ENCODE data around the gene USH1G. TPM values are rescaled to one million over a fixed set of nuclear protein-coding genes. Genes with fewer than 3 reads are reported as not detected.
"Not testable (repeated sequence)": the region's sequence is repeated elsewhere in the genome, so short reads cannot be mapped to it uniquely, and the experiment has no call there.

USH1G gene
- polyA plus RNA-seq, 1 donor from 2014 or later = not detected

DNA sequence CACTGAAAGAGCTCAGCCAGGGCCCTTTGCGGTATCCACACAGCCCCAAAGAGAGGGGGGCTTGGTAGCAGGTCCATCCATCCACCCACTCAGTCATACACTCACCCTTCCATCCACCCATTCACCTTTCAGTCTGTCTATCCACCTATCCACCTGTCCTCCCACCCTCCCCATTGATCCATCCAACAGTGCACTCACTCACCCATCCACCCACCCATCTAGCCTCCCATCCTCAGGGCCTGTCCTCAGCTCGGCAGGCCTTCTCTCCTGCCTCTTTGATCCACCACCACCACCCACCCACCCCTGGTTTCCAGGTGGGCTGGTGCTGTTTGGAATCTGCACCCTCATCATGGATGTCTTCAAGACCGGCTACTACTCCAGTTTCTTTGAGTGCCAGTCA is 2.2 kb upstream of the USH1G start:
- Mint-ChIP-seq H3K9me3 (no peaks in the 10 kb centered on the region), H3K4me3 (no peak overlapping the region), H3K27ac (no peak overlapping the region), H3K4me1 (peaks cover 0 to 2% (median 2%) of the 10 kb centered on the region in 3 donors), H3K27me3 (peaks cover 45% of the 10 kb centered on the region), H3K36me3 (no peaks in the 10 kb centered on the region)

GRCh38 chr17:74924250-74924948 is 1.3 kb upstream of the USH1G start, which contains the start of gene OTOP2:
TSS of gene OTOP2 (plus strand) at chr17:74924273. CDS start at chr17:74924633, 360 bp downstream.
- peaks cover 42% of the 10 kb centered on the region for H3K27me3 Mint-ChIP-seq
- H3K36me3 Mint-ChIP-seq = no peaks in the 10 kb centered on the region
- H3K4me3 Mint-ChIP-seq = peak within 1 kb of the TSS in 3 of 4 donors; percentile 65 to 78 (median 66)

GRCh38 chr17:74923538-74924249 is 639 bp upstream of the USH1G start:
- Mint-ChIP-seq H3K27ac (no peak overlapping the region), H3K4me1 (peaks cover 0 to 2% (median 2%) of the 10 kb centered on the region in 3 donors), H3K9me3 (no peaks in the 10 kb centered on the region), H3K4me3 (peak overlapping the region in 2 of 4 donors; percentile 66 to 78), H3K36me3 (no peaks in the 10 kb centered on the region), H3K27me3 (peaks cover 42% of the 10 kb centered on the region)

More at GRCh38 chr17:74924250-74924948, 1.3 kb upstream of the USH1G start, which contains the start of gene OTOP2:
- H3K27ac Mint-ChIP-seq = no peak within 1 kb of the TSS
- H3K9me3 Mint-ChIP-seq = no peaks in the 10 kb centered on the region
- peaks cover 0 to 2% (median 2%) of the 10 kb centered on the region in 3 donors for H3K4me1 Mint-ChIP-seq

GRCh38 chr17:74922172-74922571 is 883 bp downstream of the USH1G start:
- Mint-ChIP-seq H3K4me3 (peak overlapping the region in 1 of 4 donors; percentile 68), H3K27ac (no peak overlapping the region), H3K36me3 (no peaks in the 10 kb centered on the region), H3K4me1 (peaks cover 0 to 2% (median 2%) of the 10 kb centered on the region in 3 donors), H3K9me3 (no peaks in the 10 kb centered on the region), H3K27me3 (peaks cover 35% of the 10 kb centered on the region)

DNA sequence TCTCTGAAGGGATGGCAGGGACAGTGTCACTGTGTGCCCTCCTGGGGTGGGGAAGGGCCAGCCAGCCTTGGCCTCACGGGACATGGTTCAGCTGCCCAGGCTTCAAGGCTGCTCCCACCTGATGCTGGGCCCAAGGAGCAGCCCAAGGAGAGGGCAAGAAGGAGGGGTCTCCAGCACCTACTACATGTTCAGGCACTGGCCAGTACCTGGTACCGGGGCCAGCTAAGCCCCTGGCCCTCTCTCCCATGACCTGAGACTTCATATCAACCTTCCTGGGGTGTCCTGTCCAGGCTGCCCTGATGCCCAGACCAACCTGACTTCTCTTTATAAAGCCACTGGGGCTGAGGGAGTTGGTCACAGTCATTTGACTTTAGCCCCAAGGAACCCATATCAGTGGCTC is 1.3 kb downstream of the USH1G start:
- H3K36me3 Mint-ChIP-seq = no peaks in the 10 kb centered on the region
- H3K27me3 Mint-ChIP-seq = peaks cover 36% of the 10 kb centered on the region
- H3K4me1 Mint-ChIP-seq = peaks cover 0 to 2% (median 2%) of the 10 kb centered on the region in 3 donors
- H3K9me3 Mint-ChIP-seq = no peaks in the 10 kb centered on the region
- H3K4me3 Mint-ChIP-seq = no peak overlapping the region
- H3K27ac Mint-ChIP-seq = no peak overlapping the region

DNA sequence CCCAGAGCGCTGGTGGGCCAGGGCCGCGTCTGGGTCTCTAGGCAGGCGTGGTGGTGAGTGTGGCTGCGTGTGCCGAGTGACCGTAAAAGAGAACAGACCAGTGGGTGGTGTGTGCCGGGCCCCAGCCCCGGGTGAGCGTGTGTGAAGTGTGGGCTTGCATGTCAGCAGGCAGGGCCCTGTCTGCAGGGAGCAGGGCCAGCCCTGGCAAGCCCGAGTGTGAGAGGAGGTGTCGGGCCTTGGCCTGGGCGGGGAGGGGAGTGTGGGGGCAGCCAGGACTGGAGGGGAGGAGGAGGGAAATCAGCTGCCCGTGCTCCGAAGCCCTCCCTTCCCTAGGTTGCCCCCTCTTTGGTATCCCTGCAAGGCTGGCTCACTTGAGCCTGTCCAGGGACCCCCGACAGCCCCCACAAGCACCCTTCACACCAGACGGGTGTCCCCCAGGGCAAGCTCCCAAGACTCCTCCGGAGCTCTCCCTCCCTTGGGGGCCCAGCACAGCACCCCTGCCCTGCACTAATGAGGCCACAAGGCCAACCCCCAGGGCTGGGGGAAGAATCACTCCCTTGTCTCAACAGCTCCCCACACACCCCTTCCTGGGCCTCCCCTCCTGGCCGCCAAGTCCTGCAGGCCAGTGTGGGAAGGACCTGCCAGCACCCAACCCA is 1.9 kb downstream of the USH1G start:
- H3K36me3 Mint-ChIP-seq = no peaks in the 10 kb centered on the region
- peak overlapping the region in 1 of 4 donors; percentile 79 for H3K4me3 Mint-ChIP-seq
- H3K4me1 Mint-ChIP-seq = peaks cover 0 to 2% (median 2%) of the 10 kb centered on the region in 3 donors
- H3K27ac Mint-ChIP-seq = no peak overlapping the region
- H3K27me3 Mint-ChIP-seq = peaks cover 34% of the 10 kb centered on the region
- H3K9me3 Mint-ChIP-seq = no peaks in the 10 kb centered on the region

GRCh38 chr17:74920642-74921025 is 2.4 kb downstream of the USH1G start:
- H3K9me3 Mint-ChIP-seq = no peaks in the 10 kb centered on the region
- no peak overlapping the region for H3K27ac Mint-ChIP-seq
- H3K4me1 Mint-ChIP-seq = peaks cover 0 to 2% (median 2%) of the 10 kb centered on the region in 3 donors
- H3K27me3 Mint-ChIP-seq = peaks cover 31% of the 10 kb centered on the region
- H3K4me3 Mint-ChIP-seq = peak overlapping the region in 1 of 4 donors; percentile 79
- peaks cover 2% of the 10 kb centered on the region for H3K36me3 Mint-ChIP-seq

GRCh38 chr17:74920306-74920620 is 2.8 kb downstream of the USH1G start:
- Mint-ChIP-seq H3K27me3 (peaks cover 28% of the 10 kb centered on the region), H3K4me3 (no peak overlapping the region), H3K27ac (no peak overlapping the region), H3K36me3 (peaks cover 2% of the 10 kb centered on the region), H3K9me3 (no peaks in the 10 kb centered on the region), H3K4me1 (peaks cover 0 to 2% (median 2%) of the 10 kb centered on the region in 3 donors)

GRCh38 chr17:74919440-74920305 is 3.4 kb downstream of the USH1G start:
- Mint-ChIP-seq H3K4me1 (peaks cover 0 to 2% (median 0%) of the 10 kb centered on the region in 3 donors), H3K4me3 (no peak overlapping the region), H3K27me3 (peaks cover 24% of the 10 kb centered on the region), H3K36me3 (peaks cover 2% of the 10 kb centered on the region), H3K27ac (no peak overlapping the region), H3K9me3 (no peaks in the 10 kb centered on the region)

DNA sequence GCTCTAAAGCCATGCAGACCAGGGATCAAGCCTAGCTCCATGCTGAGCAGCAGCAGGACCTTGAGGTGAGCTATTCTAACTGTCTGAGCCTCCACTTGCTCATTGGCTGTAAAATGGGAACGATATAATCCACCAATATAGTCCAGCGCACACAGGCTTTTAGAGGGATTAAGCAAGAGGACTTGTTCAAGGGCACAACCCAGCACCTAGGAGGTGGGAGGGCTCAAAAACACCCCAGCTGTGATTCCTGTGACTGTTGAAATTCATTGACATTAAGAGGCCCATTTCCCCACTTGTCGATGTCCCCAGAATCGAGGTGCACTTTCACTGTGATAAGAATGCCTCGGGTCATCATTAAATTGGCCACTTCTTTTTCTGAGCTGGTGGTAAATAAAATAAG is 4.1 kb downstream of the USH1G start:
- no peak overlapping the region for H3K27ac Mint-ChIP-seq
- no peaks in the 10 kb centered on the region for H3K4me1 Mint-ChIP-seq
- no peak overlapping the region for H3K4me3 Mint-ChIP-seq
- no peaks in the 10 kb centered on the region for H3K9me3 Mint-ChIP-seq
- H3K27me3 Mint-ChIP-seq = peaks cover 19% of the 10 kb centered on the region
- H3K36me3 Mint-ChIP-seq = peaks cover 2% of the 10 kb centered on the region

DNA sequence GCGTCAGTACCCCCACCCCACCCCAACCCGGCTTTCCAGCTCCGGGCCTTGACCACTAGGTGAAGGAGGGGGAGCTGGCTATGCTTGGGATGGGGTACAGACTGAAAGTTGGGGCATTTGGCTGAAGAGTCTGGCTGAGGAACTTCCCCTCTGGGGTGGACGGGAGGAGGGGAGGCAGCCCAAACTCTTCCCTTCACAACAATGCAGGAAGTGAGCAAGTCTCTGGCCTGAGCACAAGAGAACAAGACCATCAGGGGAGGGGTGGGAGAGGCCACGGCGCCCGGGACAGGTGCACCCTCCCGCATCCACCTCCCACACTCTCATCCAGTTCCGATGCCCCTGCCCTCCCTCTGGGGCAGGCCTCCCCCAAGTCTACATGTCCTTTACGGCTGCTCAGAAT is 5.6 kb downstream of the USH1G start:
- H3K9me3 Mint-ChIP-seq = no peaks in the 10 kb centered on the region
- H3K4me3 Mint-ChIP-seq = no peak overlapping the region
- H3K36me3 Mint-ChIP-seq = peaks cover 2% of the 10 kb centered on the region
- H3K27me3 Mint-ChIP-seq = peaks cover 15% of the 10 kb centered on the region
- no peak overlapping the region for H3K27ac Mint-ChIP-seq
- H3K4me1 Mint-ChIP-seq = no peaks in the 10 kb centered on the region

- no peaks in the 10 kb centered on the region for H3K4me1 Mint-ChIP-seq
- H3K9me3 Mint-ChIP-seq = no peaks in the 10 kb centered on the region
- peaks cover 2% of the 10 kb centered on the region for H3K36me3 Mint-ChIP-seq
- no peak overlapping the region for H3K27ac Mint-ChIP-seq
- H3K4me3 Mint-ChIP-seq = no peak overlapping the region
- peaks cover 12% of the 10 kb centered on the region for H3K27me3 Mint-ChIP-seq
These were observed 6.2 kb downstream of the USH1G start for GRCh38 chr17:74916851-74917199.

DNA sequence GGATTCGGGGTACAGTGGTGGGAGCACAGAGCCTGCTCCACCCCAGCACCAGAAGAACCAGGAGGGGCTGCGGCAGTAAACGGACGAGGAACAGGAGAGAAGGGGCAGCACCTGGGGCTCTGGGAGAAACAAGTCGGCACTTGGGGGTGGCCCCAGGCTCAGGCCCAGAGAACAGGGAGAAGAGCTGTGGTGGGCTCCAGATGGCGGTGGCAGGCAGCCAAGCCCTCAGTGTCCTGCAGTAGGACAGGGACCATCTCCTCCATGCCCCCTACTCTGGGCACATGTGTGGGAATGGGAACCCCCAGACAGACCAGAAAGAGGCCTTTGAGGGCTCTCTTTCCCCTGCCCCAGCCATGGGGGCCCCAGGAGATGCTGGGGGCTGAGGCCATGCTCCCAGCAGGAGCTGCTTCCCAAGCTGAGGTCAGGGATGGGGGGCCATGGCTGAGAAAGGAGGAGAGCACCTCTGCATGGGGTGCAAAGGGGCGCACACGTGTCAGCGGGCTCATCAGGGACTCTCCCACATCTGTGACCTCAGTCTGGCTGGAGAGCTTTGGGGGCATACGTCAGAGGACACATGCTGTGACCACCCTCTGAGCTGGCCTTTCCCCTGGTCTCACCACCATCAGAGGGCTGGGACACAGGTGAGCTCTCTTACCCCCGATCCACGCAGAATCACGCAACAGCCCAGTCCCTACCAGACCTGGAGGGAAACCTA is 6.8 kb downstream of the USH1G start:
- H3K27ac Mint-ChIP-seq = no peak overlapping the region

DNA sequence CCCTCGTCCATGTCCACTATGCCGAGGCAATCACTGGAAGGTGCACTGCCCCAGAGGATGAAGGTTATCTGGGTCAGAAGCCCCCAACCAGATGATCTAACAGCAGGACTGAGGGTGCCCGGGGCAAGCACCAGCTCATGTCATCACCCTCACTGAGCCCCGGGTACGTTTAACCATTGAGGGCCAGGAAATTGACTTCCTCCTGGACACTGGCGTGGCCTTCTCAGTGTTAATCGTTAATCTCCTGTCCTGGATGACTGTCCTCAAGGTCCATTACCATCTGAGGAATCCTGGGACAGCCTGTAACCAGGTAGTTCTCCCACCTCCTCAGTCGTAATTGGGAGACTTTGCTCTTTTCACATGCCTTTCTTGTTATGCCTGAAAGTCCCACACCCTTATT is 11.6 kb downstream of the USH1G start:
- H3K27ac Mint-ChIP-seq, H3K4me3 Mint-ChIP-seq, H3K4me1 Mint-ChIP-seq, H3K36me3 Mint-ChIP-seq, H3K27me3 Mint-ChIP-seq, H3K9me3 Mint-ChIP-seq: not testable (repeated sequence)

More for the DNA sequence above, 6.8 kb downstream of the USH1G start:
- Mint-ChIP-seq H3K4me1 (no peaks in the 10 kb centered on the region), H3K27me3 (peaks cover 12% of the 10 kb centered on the region), H3K9me3 (no peaks in the 10 kb centered on the region), H3K4me3 (peak overlapping the region in 1 of 4 donors; percentile 57), H3K36me3 (peaks cover 2% of the 10 kb centered on the region)

All from IgD-negative memory B cell (primary cell).